ENCODE data around the gene SERTAD2. TPM values are rescaled to one million over a fixed set of nuclear protein-coding genes. Genes with fewer than 3 reads are reported as not detected.
A peak's percentile ranks its signal among the peaks of the same experiment; 100 is the strongest.

SERTAD2 gene
- total RNA-seq, 1 donor from 2014 or later = 25.5 TPM

GRCh38 chr2:64635976-64636911, 17.5 kb downstream of the SERTAD2 start:
- intact Hi-C loops (cut with DNase I) = no loop called here
- DNase-seq (ENCODE audit: low spot score) (no peak), ATAC-seq (no peak)

- ATAC-seq (peak; percentile 86), DNase-seq (ENCODE audit: low spot score) (no peak)
- intact Hi-C loops (cut with DNase I) = no loop called here
Observed at GRCh38 chr2:64634345-64635267, 19.1 kb downstream of the SERTAD2 start.

- ATAC-seq (no peak), DNase-seq (ENCODE audit: low spot score) (no peak)
- intact Hi-C loops (cut with DNase I) = no loop called here
Observed at GRCh38 chr2:64632835-64633819, 20.6 kb downstream of the SERTAD2 start.

- ATAC-seq = no peak
- no peak for DNase-seq (ENCODE audit: low spot score)
- intact Hi-C loops (cut with DNase I) = no loop called here
Observed at GRCh38 chr2:64631771-64632170, 21.9 kb downstream of the SERTAD2 start.

GRCh38 chr2:64630752-64631151, 23.0 kb downstream of the SERTAD2 start:
- intact Hi-C loops (cut with DNase I) = no loop called here
- no peak for DNase-seq (ENCODE audit: low spot score)
- ATAC-seq = no peak

- intact Hi-C loops (cut with DNase I) = no loop called here
- DNase-seq (ENCODE audit: low spot score) (no peak), ATAC-seq (no peak)
Observed at GRCh38 chr2:64629875-64630274, 23.8 kb downstream of the SERTAD2 start.

GRCh38 chr2:64629329-64629781, 24.4 kb downstream of the SERTAD2 start:
- no peak for DNase-seq (ENCODE audit: low spot score)
- intact Hi-C loops (cut with DNase I) = no loop called here
- ATAC-seq = peak; percentile 12

- intact Hi-C loops (cut with DNase I) = no loop called here
- ATAC-seq (no peak), DNase-seq (ENCODE audit: low spot score) (no peak)
Observed at GRCh38 chr2:64627860-64628841, 25.6 kb downstream of the SERTAD2 start.

GRCh38 chr2:64626963-64627760, 26.6 kb downstream of the SERTAD2 start:
- no peak for ATAC-seq
- DNase-seq (ENCODE audit: low spot score) = no peak
- intact Hi-C loops (cut with DNase I) = no loop called here

GRCh38 chr2:64626146-64626809, 27.4 kb downstream of the SERTAD2 start:
- ATAC-seq (no peak), DNase-seq (ENCODE audit: low spot score) (no peak)
- intact Hi-C loops (cut with DNase I) = no loop called here

- intact Hi-C loops (cut with DNase I) = no loop called here
- DNase-seq (ENCODE audit: low spot score) (no peak), ATAC-seq (no peak)
Observed at GRCh38 chr2:64625299-64626145, 28.2 kb downstream of the SERTAD2 start.

GRCh38 chr2:64624862-64625261, 28.9 kb downstream of the SERTAD2 start:
- intact Hi-C loops (cut with DNase I) = no loop called here
- no peak for DNase-seq (ENCODE audit: low spot score)

GRCh38 chr2:64624108-64624610, 29.6 kb downstream of the SERTAD2 start:
- no peak for DNase-seq (ENCODE audit: low spot score)
- ATAC-seq = no peak
- intact Hi-C loops (cut with DNase I) = no loop called here

More at GRCh38 chr2:64624862-64625261, 28.9 kb downstream of the SERTAD2 start:
- ATAC-seq = no peak

GRCh38 chr2:64623242-64623850, 30.4 kb downstream of the SERTAD2 start:
- intact Hi-C loops (cut with DNase I) = no loop called here
- peak; percentile 21 for DNase-seq (ENCODE audit: low spot score)
- no peak for ATAC-seq

Data from sciatic nerve (tissue), 2 donors.